HG02970 (cell line): ENCODE results near the gene PDE3A.
"Not testable (repeated sequence)": the region's sequence is repeated elsewhere in the genome, so short reads cannot be mapped to it uniquely, and the experiment has no call there.

Source experiments
- ATAC-seq: cut with Tn5 transposase; IDR thresholded peaks from one replicate; pipeline ENCODE4 v1.9.1; 2021; ENCODE audit warnings: mild to moderate bottlenecking, moderate library complexity, moderate number of reproducible peaks; ENCODE audit not compliant: unreplicated experiment, low FRiP score

Gene PDE3A

DNA sequence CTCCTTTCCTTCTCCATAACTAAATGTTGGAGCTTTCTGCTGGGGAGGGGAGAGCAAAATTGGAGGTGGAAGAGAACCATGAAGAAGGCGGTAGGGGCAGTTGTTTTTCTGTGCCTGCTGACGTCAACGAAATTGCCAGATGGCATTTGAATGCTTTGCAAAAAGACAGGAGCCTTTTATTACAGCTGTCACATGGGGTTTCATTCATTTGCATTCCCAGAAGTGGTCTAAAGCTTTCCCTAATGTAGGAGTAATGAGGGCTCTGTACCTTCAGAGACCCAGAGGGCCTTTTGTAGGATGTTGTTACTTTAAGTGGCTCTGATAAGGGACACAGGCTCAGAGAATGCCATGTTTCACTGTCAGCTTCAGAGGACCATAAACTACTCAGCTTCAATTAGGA lies 219.7 kb downstream of the PDE3A start:
- no peak for ATAC-seq

DNA sequence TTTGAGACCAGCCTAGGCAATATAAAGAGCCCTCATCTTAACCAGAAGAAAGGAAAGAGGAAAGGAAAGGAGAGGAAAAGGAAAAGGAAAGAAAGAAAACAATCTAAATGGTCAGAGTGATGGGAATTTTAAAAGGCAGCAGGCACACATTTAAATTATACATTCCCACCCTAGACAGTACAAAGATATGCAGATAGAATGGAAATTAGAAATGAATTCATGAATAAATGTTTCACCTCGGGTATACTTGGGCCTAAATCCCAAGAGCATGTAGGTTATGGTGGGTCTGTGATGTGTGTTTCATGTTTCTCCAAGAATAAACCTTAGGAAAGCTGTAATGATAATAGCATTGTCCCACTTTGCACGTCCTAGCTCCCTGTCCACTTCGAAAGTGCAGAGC lies 222.2 kb downstream of the PDE3A start:
- no peak for ATAC-seq

DNA sequence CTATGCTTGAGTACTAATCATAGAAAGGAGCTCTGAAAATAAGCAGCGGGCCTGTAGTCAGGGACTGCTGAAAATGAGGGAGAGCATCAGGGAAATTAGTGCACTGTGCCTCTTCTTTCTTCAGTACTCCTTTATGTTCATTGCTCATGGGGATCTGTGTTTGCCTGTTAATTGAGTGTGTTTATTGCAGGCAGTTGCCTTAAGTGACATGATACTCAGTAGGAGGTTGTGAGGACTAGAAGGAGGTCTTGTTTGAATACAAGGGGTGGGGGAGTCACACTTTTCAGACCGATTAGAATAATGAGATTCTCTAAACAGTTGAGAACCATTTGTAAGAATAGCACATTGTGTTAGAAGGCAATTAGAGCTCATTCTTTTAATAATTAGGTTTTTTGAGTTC lies 224.2 kb downstream of the PDE3A start:
- no peak for ATAC-seq

DNA sequence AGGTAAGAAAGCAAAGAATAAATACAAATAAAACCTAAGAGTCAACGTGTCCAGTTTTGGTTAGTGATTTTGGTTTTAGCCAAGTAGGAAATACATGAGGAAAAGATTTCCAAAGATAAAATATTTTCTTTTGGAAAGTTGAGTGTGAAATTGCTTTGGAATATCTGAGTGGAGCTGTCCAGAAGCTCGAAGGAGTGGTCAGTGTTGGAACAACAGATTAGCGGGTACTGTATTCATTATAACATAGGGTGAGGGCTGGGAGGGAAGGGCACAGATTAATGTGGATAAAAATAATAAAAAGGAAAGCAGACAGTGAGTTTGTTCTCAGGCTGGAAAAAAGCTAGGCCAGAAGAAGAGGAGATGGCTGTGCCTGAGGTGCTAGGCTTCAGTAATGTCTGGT lies 225.3 kb downstream of the PDE3A start:
- ATAC-seq, result no peak

DNA sequence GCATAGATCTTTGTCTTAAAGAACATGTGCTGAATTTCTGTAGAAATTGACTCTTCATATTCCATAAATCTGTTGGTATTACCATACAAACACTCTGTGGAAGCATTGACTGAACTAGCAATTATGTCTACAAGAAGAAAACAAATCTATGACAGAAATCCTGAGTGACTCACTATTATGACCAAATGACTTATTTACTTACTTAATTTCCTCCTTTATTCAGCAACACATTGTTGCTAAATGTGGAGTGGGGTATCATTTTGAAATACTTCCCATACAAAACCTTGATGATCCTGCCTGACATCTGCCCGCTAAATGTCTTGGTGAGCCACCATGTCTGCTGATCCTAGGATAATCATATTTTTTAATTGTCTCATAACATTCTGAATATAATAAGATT lies 227.7 kb downstream of the PDE3A start:
- ATAC-seq, result no peak

DNA sequence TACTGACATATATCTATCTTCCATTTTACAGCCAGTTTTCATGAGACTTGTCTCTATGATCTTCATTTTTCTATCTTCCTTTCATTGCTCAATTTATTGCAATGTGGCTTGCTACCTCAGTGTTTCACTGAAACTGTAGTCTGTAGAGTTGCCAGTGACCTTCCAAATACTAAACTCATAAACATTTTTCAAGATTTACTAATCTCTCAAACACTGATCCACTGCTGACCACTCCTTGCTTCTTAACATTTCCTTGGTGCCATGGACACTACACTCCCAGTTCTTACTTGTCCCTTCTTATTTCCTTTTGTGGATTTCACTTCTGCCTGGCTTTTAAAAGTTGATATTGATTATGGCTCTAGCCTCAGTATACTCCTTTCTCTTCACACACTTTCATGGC lies 231.4 kb downstream of the PDE3A start:
- no peak for ATAC-seq

DNA sequence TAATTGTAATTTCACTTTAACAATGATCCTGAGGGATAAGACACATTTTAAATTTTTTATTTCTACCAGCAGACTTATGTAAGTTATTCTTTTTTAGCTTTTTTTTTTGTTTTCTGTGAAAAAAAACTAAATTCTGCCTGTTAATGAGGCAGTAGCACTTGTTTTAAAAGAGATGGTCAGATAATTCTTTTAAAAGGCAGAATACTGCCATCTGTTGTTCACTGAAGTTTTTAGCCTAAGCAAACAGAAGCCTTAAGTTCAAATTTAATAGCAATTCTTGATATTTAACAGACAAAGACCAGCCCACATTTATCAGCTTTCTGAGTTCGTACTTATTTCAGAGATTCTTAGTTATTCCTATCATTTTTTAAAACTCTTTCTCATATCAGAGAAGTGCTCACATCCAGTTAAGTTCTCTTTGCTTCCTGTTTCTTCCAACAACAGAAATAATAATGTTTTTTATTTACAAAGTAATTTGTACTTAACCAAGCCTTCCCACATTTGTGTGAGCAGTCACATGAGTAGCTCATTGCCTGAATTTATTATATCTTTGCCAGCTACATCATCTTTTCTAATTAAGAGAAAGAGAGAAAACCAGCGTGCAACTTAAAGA lies 233.4 kb downstream of the PDE3A start:
- ATAC-seq, result no peak

DNA sequence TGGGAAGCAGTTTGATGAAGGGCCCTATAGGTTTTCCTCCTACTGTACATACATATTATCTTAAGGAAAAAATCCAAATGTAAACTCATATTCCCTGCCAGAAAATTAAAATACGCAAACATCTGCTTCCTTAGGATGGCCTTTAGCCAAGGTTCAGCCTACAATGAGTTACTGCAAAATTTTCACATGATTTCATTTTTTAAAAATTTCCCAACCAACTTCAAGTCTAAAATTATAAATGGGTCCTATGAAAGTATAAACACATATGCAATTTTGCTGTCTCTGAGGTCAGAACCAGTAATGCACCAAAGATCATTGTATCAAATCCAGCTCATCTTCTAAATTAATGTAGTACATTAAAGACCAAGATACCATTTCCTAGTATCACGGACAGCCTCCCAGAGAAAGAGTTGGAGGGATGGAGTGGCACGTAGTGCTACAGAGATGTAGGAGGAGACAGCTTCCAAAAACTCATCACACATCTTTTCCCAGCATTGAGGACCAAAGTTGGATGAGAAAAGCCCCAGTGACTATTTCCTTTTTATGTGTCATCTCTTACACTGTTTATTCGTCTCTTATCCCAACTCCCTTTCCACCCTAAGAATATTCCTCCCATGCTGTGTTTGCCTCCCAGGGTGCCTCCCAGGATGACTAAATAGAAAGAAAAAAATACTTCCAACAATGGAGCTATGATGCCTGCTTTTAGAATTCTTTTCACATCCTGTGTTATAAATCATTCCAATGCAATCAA lies 234.5 kb downstream of the PDE3A start:
- ATAC-seq, result no peak

DNA sequence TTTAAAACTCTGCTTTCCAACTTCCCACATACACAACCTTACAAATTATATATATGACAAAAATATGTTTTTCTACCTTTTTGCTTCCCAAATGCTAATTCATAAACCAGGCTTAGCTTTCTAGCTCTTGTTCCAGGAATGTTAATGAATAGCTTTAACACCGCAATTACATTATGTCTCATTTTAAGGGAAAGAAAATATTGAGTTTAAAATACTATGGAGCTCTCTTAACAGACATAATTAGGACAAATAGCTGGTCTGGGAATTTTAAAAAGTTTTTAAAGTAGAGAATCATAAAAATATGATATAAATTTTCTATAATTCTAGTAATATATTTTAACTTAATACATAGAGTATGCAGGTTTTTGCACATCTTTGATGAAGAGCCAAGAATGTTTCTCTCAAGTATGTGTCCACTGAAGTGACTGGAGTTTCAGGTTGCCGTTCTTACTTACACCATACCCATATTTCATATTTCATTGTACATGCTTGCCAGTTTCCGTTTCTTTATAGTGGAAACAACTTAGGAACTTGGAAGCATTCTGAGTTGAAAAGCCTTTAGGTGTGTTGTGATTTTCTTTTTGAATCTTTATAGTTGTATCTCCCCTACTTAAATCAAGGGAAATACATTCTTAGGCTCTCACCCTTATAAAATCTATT lies 236.2 kb downstream of the PDE3A start:
- no peak for ATAC-seq

DNA sequence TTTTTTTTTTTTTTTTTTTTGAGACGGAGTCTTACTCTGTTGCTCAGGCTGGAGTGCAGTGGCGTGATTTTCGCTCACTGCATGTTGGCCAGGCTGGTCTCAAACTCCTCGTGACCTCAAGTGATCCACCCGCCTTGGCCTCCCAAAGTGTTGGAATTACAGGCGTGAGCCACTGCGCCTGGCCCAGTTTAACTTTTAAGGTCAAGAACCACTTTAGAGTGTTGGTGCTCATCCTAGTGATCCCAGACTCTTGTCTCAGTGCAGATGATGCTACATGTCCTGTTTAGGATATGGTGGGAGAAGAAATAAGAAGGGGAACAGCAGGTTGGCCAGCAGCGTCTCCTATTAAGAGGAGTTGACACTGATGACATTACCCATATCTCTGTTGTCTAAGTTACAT lies 246.7 kb downstream of the PDE3A start:
- not testable (repeated sequence) for ATAC-seq

DNA sequence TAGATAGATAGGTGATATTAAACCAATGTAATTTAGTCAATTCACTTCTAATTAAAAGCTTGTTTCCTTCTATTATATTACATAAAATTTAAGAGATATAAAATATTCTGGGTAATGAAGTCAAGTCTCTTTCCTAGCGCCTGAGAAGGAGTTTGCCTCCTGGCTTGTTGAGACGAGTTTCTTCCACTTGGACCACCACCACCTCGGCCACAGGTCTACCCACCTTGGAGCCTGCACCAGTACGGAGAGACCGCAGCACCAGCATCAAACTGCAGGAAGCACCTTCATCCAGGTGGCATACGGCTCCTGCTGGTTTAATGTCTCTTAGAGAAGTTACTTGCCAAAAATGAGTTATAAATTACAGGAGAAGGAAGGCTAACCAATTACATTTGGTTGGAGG lies 247.8 kb downstream of the PDE3A start:
- no peak for ATAC-seq

DNA sequence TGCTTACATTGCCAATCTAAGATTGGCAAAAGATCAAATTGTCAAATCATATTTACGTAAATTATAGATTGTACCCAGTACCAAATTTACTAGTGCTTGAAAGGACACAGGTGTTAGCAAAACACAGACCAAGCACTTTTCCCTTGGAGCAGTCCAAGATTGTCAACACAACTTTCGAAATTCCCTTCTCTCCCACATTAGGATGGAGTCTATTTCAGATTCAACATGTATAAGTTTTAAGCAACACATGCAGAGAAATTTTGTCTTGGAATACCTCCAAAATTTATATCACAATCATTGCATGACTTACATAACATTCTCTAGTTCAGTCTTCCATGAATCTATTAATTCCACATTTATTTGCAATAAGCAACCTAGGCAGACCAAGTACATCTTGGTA lies 251.9 kb downstream of the PDE3A start:
- no peak for ATAC-seq

DNA sequence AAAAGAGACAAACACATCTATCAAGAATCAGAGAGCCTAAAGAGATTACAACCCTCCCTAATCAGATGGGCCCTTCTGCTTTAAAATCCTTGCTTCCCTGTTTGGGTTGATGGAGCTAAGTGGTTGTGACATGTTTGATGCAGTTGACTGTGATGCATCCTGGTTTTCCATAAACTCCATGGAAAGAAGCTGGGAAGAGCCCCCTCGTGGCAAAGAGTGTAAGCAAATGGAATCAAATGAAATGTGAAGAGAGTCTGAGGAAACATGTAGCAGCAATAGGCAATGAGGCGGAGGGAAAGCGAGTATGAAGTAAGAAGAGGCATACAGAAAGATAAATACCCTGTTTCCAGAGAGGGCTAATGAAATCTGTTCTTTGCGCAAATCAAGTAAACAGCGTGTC lies 256.4 kb downstream of the PDE3A start:
- ATAC-seq, result no peak

DNA sequence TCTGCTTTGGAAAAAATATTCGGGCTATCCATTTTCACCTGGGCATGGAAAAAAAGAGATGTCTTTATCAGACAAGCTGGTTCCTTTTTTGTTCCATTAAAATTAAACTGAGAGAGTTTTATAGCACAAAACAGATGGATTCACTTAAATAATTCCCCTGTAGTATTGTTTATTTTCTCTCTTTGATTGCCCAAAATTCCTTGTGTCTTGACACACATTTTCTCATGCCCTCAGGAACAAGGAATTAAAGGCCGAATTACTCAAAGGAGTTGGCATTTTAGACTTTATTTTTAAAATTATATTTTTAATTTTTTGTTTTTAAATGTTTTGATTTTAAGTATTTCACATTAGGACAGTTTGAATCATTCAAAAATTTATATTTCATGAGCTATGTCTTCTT lies 257.2 kb downstream of the PDE3A start:
- no peak for ATAC-seq

DNA sequence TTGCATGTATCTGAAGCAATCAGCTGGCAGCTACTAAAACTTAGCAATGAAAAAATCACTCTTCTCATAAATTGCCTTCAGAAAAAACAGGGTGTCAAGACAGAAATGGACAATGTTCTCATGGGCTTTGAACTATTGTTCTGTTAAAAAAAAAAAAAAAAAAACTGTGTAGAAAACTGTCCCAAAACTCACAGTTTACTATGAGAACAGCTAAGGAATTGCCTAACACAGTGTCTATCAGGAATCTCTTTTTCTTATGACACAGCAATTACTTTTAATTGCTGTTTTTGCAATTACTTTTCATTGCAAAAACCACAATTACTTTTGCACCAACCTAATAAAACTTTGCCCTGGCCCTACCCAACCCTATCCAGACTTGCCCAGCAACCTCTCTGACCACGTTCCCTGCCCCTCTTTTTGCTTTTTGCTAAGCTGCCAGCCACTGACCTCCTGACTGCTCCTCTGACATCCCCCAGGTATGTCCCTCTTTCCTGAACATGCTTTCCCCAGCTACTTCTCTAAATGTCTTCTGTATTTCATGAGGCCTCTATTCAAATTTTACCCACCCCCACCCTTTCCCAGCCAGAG lies 258.8 kb downstream of the PDE3A start:
- ATAC-seq, result no peak

DNA sequence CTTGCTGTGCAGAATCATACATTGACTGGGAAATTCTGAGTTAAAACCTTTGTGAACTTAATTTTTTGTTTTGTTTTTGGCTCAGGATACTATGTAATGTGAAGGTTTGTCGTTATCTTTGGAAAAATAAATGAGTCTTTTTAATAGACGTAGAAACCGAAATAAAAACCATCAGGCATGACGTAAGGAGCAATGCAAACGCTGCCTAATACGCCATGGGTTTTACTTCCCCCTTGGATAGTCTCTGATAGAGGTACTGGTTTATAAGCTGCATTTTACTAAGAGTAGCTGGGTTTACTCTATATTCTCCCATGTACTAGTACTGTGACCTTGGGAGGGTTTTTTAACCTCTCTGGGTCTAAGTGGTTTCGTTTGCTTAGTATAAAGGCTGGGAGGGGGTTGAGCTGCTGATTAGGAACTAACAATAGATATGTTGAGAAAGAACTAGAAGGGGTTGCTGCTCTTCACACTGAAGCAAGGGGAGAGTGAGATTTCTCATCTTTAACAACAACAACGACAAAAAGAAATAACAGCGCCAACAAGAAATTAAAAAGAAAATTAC lies 260.0 kb downstream of the PDE3A start:
- ATAC-seq, result no peak

DNA sequence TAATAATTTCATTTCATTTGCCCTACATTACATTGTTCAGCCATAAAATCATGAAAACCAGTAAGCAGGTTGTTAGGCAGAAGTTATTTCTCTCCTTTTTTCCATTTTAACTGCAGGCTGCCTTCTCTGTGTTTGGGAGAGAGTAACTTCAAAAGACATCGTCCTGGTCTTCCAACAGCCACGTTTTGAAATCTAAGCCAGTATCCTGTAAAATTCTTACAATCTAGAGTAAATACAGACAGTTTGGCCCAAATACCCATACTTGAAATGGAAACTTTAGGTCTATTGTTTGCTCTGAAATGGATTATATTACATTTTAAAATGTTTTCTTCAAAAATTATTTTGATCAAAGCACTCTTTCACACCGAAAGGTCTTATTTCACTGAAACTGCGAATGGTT lies 260.7 kb downstream of the PDE3A start:
- ATAC-seq, result no peak

DNA sequence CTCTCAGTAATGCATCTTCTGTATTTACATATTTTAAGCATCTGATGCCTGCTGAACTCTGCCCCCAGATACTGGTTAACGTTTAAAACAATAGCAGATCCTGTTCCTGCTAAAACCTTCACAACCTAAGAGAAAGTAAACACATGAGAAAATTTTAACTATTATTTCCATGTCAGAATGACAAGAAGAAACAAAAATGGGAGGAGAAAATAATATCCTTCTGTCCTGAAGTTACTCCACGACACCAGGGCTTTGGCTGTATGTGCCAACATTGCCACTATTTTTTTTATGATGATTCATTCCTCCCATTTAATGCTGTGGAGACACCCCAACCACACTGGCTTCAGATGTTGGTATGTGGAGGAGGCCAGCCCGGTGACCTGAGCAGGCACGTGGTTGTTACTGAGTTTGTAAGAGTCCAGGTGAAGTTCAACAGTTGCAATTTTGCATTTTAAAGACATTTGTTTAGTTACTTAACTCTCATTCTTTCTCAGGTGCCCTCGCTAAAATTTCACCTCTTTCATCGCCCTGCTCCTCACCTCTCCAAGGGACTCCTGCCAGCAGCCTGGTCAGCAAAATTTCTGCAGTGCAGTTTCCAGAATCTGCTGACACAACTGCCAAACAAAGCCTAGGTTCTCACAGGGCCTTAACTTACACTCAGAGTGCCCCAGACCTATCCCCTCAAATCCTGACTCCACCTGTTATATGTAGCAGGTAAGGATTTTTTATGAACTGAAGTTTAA lies 261.2 kb downstream of the PDE3A start:
- ATAC-seq, result no peak

DNA sequence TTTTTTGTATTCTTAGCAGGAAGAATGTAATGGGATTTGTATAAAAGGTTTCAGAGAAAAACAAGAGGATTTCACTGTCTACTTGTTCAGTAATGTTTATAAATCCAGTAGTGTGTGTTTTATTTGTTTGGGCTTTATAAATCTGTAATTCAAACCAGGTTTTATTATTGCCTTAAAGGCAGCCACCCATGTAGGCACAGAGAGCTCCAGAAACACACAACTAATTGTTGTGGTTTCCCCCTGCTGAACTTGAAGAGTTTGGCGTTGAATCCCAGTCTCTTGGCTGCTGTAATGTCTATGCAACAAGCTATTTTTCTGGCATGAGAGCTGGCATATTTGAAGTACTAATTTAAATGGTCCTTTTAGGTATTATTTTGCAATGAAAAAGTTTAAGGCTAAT lies 263.4 kb downstream of the PDE3A start:
- no peak for ATAC-seq

DNA sequence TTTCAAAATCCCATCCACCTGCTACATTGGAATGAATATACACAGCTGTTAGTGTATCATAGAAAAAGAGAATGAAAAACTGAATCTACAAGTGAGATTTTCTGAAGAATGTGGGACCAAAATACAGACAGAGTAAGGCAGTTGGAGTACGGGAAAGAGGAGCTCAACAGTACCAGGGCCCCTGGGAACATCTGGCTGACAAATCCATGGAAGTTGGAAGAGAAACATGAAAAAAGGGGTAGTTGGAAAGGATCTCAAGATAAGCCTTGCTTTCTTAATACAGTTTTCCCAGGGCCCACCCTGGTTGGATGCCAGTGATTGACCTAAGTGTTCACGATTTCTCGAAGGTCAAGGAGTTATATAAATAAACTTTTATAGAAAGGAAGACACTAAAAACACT lies 272.8 kb downstream of the PDE3A start:
- no peak for ATAC-seq

DNA sequence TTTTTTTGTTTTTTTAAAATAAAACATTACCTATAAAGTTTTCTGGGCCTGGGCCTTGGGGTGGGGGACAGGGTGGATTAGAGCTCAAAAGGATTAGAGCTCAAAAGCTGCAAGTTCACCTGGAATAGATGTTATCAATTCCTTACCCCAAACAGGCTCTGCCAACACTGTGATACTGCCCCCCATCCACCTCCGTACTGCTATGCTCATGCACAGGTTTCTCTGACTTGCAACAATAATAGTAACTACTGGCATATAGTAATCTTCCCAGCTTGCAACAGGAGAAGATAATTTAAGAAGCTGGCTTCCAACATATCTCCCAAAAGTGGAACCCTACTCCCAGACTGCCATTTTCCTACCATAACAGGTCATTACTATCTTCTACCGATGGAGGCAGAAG lies 275.5 kb downstream of the PDE3A start:
- no peak for ATAC-seq
